ENCODE data around the gene CARS1. TPM values are rescaled to one million over a fixed set of nuclear protein-coding genes. Genes with fewer than 3 reads are reported as not detected.

CARS1 gene
- total RNA-seq, 1 donor from 2014 or later = 32.9 TPM

- no peak overlapping the region for H3K4me3 ChIP-seq (ENCODE audit: low read depth, low read length)
- TF ChIP-seq CTCF (conservative IDR thresholded peaks at IDR 0.05; ENCODE audit: low read depth, low read length) = no peak
These were observed 44.9 kb upstream of the CARS1 start for GRCh38 chr11:3101921-3102640.

GRCh38 chr11:3099178-3099577 is 42.0 kb upstream of the CARS1 start:
- no peak overlapping the region for H3K4me3 ChIP-seq (ENCODE audit: low read depth, low read length)
- no peak for DNase-seq (ENCODE audit: low read depth)
- no peak for TF ChIP-seq CTCF (conservative IDR thresholded peaks at IDR 0.05; ENCODE audit: low read depth, low read length)

More at GRCh38 chr11:3101921-3102640, 44.9 kb upstream of the CARS1 start:
- no peak for DNase-seq (ENCODE audit: low read depth)

GRCh38 chr11:3096909-3097530 is 39.8 kb upstream of the CARS1 start:
- DNase-seq (ENCODE audit: low read depth) = no peak
- H3K4me3 ChIP-seq (ENCODE audit: low read depth, low read length) = no peak overlapping the region
- TF ChIP-seq CTCF (conservative IDR thresholded peaks at IDR 0.05; ENCODE audit: low read depth, low read length) = no peak

- DNase-seq (ENCODE audit: low read depth) = peak; percentile 88
- no peak overlapping the region for H3K4me3 ChIP-seq (ENCODE audit: low read depth, low read length)
- no peak for TF ChIP-seq CTCF (conservative IDR thresholded peaks at IDR 0.05; ENCODE audit: low read depth, low read length)
These were observed 38.6 kb upstream of the CARS1 start for GRCh38 chr11:3095712-3096361.

- DNase-seq (ENCODE audit: low read depth) = no peak
- no peak overlapping the region for H3K4me3 ChIP-seq (ENCODE audit: low read depth, low read length)
- TF ChIP-seq CTCF (conservative IDR thresholded peaks at IDR 0.05; ENCODE audit: low read depth, low read length) = no peak
These were observed 37.1 kb upstream of the CARS1 start for GRCh38 chr11:3094223-3094824.

- H3K4me3 ChIP-seq (ENCODE audit: low read depth, low read length) = no peak overlapping the region
These were observed 36.3 kb upstream of the CARS1 start for GRCh38 chr11:3093281-3094191.

More at GRCh38 chr11:3093281-3094191, 36.3 kb upstream of the CARS1 start:
- DNase-seq (ENCODE audit: low read depth) = no peak
- no peak for TF ChIP-seq CTCF (conservative IDR thresholded peaks at IDR 0.05; ENCODE audit: low read depth, low read length)

All from epithelial cell of proximal tubule (primary cell).